Inflammatory macrophage treated with lipopolysaccharide for 1 hour (primary cell): Measurements from ENCODE around the gene FTO.

Experiments used
- DNase-seq, 2 donors: peaks; one replicate each; pipeline ENCODE4 v3.0.0-alpha.2; 2020 to 2022

The FTO gene

DNA sequence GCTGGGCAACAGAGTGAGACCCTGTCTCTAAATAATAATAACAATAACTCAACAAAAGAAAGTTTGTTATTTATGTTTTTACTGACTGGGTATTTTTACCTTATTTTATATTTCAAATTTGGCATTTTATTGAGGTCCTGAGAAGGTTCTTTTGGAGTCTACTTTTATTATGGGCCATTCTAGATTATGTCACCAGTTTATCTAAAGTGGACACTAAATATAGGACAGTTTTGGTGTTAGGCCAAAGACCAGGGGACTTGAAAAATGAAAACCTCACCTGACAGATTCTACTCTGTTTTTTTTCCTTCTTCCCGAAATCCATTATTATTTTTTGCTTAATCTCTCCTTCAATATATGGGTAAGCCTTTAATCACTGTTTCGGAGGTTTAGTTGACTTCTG is 8.1 kb downstream of the FTO start:
- no peak for DNase-seq

GRCh38 chr16:53713403-53714204 is 9.6 kb downstream of the FTO start:
- no peak for DNase-seq

GRCh38 chr16:53714205-53715022 is 10.5 kb downstream of the FTO start:
- no peak for DNase-seq

GRCh38 chr16:53715023-53715384 is 11.0 kb downstream of the FTO start:
- no peak for DNase-seq

DNA sequence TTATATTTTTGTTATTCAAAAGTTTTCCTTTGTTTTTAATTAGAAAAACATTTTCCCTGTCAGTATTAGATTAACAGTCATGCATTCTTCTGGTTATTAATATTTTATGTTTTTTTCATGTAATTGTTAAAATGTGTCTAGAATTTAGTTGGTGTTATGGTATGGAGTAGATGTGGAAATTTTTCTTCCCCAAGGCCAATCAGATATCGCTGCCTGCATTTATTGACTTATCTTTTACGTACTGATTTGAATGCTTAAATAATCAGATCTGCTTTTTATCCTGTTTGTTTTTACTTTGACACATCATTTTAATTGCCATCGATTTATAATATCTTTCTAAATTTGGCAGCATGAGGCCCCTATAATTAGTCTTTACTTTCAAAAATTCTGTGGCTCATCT is 13.6 kb downstream of the FTO start:
- DNase-seq: no peak

DNA sequence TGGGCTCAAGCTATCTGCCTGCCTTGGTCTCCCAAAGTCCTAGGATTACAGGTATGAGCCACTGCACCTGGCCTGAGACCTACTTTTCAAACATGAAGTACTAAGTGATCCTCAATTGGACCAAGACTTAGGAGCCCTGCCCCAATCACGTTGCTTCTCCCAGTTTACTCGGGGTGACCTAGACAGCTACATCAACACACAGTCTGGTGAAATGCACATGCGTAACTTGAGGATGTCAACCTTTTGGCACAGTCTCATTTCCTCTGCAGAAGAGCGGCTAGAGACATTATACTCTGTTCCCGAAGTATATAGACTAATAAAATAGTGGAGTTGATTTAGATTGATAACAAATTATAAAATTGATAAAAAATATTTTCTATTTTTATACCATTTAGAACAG is 17.1 kb downstream of the FTO start:
- no peak for DNase-seq

DNA sequence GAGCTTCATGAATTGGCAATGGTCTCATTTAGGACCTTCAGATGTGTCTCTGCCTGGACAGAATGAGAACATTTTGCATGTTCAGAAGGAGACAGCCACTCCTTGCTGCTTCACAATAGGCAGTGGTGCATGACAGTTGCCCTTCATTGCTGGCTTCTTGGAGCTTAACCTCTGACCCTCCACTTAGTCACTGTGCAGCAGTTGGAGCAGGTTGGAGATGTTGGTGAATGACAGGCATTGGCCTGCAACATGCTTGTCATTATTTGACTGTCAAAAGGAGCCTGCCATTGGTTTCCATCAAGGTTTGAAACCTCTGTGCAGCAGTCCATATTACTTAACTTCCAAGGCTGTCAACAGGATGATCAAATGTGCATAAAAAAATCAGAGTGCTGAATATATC is 22.7 kb downstream of the FTO start:
- DNase-seq: no peak

- no peak for DNase-seq
Measured at GRCh38 chr16:53730693-53731092, 26.7 kb downstream of the FTO start.

DNA sequence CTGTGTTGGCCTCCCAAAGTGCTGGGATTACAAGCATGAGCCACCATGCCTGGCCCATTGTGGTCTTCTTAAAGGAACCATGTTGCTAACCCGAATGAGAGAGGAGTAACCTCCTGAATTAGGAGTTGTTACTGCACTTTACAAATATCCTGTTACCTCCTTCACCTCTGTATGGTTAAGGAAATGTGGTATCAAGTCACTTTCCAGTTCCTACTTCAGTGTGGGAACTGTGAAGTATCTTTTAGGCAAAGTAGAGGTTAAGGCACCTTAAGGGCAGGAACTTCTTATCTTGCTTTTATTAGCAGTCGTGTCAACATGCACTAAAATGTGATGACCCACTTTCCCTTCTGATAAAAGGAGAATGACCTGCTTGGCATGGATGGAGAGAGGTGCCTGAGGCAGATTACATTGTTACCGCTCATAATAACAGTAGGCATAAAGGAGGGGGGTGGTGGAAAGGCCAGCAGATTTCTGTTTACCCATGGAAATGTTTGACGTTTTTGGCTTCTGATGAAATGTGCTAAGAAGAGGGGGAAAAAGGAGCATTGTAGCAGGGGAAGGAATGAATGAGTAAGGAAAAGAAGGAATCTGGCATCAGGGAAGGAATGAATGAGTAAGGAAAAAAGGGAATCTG is 28.5 kb downstream of the FTO start:
- DNase-seq: no peak

DNA sequence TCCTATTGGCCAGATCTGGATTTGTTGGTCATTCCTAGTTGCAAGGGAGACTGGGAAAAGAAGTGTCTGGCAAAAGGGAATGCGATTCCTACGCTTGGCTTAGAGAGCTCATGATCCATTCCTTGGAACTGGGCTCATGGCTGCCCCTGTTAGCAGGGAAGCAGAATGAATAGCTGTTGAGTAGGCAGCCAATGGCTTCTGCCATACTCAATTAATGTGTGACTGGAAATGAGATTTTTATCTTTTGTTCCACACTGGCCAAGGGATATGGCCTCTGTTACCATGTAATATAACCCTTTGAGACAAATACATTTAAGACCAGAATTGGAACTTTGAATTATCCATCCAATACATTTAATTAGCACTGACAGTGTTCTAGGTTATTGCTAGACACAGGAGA is 31.0 kb downstream of the FTO start:
- DNase-seq: no peak

- DNase-seq: no peak
Measured at GRCh38 chr16:53736297-53736696, 32.3 kb downstream of the FTO start.

DNA sequence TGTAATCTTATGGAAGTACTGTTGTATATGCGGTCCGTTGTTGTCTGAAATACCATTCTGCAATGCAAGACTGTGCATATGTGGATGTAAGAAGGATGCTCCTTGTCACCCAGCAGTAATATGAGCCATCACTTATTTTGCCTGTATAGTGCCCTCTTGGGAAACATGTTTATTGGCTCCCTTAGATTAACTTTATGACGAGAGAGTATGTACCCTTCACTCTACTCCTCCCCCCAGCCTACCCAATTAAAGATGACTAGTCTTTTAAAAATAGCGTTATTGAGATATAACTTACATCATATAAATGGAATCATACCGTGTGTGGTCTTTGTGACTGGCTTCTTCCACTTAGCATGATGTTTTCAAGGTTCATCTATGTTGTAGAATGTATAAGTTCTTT is 33.6 kb downstream of the FTO start:
- no peak for DNase-seq

DNA sequence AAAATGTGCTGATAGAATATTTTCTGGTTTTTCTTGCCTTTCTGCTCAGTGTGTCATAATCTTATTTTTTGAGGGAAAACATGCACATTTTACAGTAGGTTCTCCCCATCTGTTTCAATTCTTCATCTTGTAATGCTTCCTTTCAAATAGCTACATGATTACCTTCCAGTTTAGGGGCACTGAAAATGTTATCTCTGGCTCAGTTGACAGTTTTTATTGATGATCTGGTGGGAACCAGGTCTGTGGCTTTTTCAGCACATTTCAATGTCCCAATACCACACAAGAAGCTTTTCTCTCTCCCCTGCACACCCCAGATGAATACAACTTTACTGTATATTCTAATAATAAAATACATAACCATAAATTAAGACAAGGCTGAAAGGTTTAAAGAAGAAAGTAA is 36.5 kb downstream of the FTO start:
- DNase-seq: no peak

DNA sequence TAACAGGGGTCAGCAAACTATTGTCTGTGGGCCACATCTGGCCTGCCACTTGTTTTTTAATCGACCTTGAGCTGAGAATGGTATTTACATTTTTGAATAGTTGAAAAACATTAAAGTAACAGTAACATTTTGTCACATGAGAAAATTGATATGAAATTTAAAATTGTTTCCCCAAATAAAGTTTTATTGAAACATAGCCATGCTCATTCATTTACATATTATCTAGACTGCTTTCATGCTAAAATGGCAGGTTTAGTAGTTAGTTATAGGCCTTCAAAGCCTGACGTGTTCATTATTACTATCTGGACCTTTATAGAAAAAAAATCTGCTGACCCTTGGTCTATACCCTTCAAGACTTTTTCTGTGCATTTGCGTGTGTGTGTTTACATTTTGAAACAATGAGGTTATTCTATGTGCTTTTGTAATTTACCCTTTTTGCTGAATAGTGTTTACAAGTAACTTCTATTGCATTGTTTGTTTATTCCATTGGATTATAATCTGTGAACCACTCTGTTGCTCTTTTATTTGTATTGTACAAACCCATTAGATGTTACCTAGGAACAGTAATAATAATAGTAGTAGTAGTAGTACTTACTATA is 37.1 kb downstream of the FTO start:
- DNase-seq: no peak

GRCh38 chr16:53741546-53741945 is 37.6 kb downstream of the FTO start:
- no peak for DNase-seq

DNA sequence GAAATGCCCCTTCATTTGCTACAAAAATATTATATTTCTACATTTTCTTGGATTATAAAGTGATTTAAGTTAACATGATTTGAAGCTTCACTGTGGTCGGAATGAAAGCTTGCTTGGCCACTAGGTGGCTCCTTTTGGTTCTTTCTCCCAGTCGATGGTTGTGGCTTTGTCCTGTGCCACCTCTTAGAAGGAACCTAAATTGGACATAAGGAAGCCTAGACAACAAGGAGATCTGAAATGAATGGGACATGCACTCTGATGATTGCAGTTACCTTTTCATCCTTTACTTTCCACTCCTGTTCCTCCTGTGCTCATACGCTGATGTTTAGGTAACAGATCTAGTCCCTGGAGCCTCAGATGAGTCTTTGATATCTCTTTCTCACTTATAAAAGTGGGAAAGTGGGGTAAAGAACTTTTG is 39.2 kb downstream of the FTO start:
- peak; percentile 8 to 29 for DNase-seq

GRCh38 chr16:53744449-53744848 is 40.5 kb downstream of the FTO start:
- DNase-seq: no peak

- no peak for DNase-seq
Measured at GRCh38 chr16:53745086-53745485, 41.1 kb downstream of the FTO start.

DNA sequence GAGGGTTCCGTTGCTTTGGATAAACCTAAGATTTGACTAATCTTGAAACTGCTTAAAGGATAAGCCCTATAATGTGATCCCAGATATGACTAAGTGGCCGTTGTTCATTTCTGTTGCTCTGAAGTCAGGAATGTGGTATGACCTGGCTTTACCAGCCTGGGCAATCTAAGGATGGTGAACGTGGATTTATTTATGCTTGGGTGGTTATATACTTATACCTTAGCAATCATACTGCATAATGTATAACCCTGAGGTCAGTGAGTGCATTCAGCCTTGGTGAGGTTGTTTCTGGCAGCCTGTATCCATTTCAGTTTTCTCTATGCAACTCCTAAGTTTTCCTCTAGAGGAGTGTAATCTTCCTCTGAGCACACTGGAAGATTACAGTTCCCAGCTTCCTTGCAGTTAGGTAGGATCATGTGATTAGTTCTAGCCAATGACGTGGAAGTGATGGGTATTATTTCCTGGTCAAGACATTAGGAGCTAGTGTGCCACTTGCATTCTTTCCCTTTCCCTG is 41.9 kb downstream of the FTO start:
- DNase-seq: no peak

- no peak for DNase-seq
Measured at GRCh38 chr16:53752560-53752959, 48.6 kb downstream of the FTO start.

DNA sequence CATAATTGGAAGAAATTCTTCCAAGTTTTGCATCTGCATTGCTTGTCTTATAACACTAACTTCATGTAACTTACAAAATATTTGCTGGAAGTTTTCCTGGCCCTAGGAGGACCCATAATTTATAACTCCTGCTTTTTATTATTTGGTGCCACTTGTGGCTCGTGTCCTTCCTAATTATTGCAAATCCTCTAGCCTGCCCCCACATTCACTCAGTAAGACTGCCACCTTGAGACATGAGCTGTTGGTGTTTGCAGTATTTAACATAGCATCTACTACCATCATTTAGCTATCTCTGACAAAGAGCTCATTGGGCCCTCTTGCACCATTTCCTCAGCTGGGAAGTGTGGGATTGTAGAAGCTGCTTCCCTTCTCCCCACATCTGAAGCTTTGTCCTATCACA is 49.5 kb downstream of the FTO start:
- no peak for DNase-seq

DNA sequence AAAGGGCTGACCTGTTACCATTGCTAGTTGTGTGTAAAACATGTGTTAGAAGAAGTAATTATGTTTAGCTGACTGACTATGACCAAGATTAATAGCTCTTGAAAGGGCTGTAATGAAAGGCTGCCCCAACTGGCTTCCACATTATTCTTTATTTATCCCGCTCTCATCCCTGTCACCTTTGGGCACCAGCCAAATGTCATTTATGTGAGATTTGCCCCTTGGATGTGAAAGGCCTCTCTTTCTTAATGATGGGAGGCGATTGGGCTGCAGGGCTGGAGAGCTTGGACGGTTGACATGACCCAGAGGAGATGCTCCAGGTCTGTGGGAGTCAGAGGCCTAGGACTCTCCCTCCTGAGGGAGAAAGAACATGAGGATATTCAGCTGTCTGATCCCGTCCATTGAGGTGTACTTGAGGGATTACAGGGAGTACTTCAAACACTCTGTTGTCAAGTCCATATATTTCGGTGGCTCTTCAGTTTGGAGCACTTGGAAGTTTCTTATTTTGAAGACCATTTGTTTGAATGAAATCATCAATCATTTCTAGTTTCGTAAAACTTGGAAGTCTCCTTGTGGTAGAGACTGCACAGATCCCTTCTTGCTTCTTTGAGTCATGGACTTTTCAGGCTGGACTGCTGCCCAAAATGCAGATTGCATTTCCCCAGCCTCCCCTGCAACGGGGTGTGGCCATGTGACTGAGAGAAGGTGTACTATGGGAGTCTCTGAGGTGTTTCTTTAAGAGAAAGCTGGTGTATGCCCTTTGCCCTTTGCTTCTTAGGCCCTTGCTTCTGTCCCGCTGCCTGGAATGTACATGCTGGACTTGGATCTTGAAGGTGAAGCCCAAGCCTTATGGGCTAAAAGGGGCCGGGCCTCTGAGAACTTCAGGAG is 51.3 kb downstream of the FTO start:
- DNase-seq: no peak
